Stimulated activated CD4-positive, alpha-beta T cell treated with anti-CD3 and anti-CD28 coated beads, Interleukin-2, amount 100 ng/mL, for 4 hours (primary cell): Measurements from ENCODE around the gene AZGP1.
"Not testable (repeated sequence)": the region's sequence is repeated elsewhere in the genome, so short reads cannot be mapped to it uniquely, and the experiment has no call there.

ENCODE experiments used
- DNase-seq: peaks from one replicate; pipeline ENCODE4 v3.0.0-alpha.2; 2020; ENCODE audit warnings: low read depth

Gene AZGP1

GRCh38 chr7:99950819-99951218 lies 25.0 kb downstream of the AZGP1 start:
- not testable (repeated sequence) for DNase-seq

GRCh38 chr7:99949645-99950228 lies 26.1 kb downstream of the AZGP1 start:
- DNase-seq: no peak

DNA sequence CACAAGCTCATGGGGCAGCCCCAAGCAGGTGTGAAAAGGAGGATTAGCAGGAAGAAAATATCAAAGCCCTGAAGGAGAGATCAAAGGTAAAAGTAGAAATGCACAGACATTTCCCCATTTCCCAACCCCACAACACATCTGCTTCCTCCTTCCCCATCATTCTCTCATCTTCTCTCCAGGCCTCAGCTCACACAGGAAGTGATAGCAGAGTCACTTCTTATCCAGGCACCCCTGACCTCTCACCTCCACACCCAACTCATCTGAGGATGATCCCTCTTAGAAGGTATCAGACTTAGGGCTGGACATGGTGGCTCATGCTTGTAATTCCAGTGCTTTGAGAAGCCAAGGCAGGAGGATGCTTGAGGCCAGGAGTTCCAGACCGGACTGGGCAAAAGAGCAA lies 28.2 kb downstream of the AZGP1 start:
- DNase-seq: no peak

DNA sequence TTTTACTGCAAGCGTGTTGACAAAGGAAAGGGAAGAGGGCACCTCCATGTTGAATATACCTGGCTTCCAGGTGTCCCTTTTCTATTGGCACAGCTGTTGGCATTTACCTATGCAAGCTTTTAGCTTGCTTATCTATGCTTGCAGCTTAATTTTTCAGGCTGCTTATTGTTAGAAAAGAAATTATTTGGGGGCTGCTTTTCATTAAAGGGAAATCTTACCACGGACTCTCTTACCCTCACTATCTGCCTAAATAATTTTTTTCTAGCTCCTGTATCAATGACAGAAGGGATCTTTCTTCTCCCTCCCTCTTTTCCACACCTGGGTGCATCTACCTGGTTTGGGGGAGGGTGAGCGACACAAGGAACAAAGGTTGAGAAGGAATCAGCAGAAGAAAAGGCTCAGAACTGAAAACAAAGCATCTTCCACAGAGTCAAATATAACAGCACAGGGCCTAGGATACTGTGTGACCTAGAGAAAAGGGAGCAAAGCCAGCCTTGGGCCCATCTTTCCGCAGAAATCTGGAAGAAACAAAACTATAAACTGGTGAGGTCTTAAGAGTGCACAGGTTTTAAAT lies 31.2 kb downstream of the AZGP1 start:
- no peak for DNase-seq

GRCh38 chr7:99943641-99944496 lies 32.0 kb downstream of the AZGP1 start:
- no peak for DNase-seq

GRCh38 chr7:99938296-99938695 lies 37.5 kb downstream of the AZGP1 start:
- no peak for DNase-seq

DNA sequence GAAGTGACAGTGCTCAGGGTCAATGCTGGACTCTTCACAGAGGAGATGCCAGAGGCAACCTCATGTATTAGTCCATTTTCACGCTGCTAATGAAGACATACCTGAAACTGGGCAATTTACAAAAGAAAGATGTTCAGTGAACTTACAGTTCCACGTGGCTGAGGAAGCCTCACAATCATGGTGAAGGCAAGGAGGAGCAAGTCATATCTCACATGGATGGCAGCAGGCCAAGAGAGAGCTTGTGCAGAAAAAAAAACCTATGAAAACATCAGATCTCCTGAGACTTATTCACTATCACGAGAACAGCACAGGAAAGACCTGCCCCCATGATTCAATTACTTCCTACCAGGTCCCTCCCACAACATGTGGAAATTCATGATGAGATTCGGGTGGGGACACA lies 40.8 kb downstream of the AZGP1 start:
- not testable (repeated sequence) for DNase-seq

GRCh38 chr7:99930376-99930775 lies 45.5 kb downstream of the AZGP1 start:
- no peak for DNase-seq

DNA sequence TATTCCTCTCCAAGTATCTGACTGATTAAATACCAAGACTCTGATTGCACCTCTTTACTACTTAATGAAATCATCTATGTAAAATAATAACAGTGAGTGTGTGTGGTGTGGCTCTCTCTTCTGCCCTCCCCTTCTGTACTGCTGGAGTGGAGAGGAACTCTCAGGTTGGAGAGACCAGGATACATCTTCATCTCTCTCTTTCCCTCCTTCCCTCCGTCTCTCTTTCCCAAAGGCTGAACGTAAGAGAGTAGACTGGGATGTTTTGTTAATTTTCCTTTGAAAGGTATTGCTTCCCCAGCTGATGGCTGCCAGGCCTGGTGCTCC lies 46.1 kb downstream of the AZGP1 start:
- DNase-seq: no peak

DNA sequence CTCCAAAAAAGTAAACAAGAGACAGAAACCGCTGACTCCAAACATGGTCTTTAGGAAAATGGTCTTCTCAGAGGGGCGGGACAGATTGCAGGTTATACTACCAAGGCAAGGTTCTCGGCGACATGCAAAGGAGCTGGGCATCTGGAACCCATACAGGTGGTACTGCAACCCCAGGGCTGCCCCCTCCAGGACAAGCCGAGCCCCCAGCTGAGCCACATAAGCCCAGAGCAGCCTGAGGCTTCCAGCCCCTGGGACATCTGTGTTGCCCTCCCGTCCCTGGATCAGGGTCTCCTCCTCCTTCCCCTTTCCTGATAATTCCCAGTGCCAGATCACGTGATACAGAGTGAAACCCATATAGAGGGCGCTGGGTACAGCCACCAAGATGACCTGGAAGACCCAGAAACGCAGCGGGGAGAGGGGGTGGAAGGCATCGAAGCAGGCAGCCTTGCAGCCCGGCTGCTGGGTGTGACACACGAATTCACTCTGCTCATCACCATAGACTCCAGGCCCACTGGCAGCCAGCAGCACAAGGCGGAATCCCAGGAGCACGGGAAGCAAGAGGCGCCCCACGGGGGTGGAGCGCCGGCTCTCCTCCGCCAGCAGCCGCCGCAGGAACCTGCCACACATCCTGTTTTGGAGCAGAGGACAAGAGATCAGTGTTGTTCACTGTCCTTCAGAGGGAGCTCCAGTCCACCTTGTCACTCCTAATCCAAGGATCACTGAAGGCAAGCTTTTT lies 46.7 kb downstream of the AZGP1 start, which contains the start of gene GJC3:
Gene GJC3 (minus strand): TSS at position 627 of the 736 bp plus-strand sequence. CDS start 0 bp downstream, at position 627.
- DNase-seq: peak; percentile 8

GRCh38 chr7:99928188-99928587 lies 47.6 kb downstream of the AZGP1 start:
- DNase-seq: no peak

DNA sequence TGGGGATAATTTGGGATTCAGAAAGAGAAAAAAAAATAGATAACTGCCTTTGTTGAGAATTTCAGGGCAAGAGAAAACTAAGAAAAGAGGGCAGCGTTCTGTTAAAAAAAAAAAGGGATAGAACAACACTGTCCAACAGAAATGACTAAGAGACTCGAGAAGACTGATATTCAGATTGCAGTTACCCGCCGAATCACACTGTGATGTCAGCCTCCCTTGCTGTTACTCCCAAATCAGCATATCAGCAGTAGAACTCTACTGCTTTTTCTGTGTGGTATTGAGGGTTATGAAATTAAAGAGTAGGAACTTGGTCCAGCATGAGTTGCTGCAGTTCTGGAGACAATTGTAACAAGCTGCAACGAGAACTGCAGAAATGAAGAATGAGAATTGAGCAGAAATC lies 48.3 kb downstream of the AZGP1 start:
- no peak for DNase-seq

GRCh38 chr7:99926321-99926720 lies 49.5 kb downstream of the AZGP1 start:
- DNase-seq: no peak

DNA sequence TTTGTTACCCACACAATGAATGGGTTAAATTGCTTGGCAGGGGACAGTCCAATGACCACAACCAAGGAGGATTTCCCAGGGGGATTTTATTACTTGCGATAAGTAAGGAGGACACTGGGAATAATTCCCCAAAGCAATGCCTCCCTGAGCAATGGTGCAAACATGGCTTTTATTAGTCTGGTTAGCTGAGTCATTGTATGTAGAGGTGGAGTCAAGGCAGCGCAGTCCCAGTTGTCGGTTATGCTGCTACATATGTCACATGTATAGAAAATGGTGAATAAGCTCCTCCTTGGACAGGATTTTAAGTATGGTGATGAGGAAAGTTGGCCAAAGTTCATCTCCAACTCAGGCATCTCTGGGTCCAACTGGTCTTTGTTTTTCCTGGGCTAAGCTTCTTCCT lies 52.6 kb downstream of the AZGP1 start:
- DNase-seq: no peak

GRCh38 chr7:99920149-99920548 lies 55.7 kb downstream of the AZGP1 start:
- DNase-seq: no peak

DNA sequence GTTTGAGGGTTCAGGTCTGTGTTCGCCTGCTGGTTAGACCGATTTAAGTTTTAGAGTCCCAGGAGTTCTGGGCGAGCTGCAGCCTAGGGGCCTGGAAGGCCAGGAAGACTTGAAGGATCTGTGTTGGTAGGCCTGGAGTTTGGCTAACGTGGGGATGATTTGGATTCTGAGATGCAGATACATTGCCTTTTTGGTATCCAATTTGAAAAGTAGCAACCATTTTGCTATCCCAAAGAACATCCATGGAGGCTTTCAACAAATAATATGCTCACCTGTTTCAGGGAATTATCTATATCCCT lies 56.1 kb downstream of the AZGP1 start:
- DNase-seq: no peak

DNA sequence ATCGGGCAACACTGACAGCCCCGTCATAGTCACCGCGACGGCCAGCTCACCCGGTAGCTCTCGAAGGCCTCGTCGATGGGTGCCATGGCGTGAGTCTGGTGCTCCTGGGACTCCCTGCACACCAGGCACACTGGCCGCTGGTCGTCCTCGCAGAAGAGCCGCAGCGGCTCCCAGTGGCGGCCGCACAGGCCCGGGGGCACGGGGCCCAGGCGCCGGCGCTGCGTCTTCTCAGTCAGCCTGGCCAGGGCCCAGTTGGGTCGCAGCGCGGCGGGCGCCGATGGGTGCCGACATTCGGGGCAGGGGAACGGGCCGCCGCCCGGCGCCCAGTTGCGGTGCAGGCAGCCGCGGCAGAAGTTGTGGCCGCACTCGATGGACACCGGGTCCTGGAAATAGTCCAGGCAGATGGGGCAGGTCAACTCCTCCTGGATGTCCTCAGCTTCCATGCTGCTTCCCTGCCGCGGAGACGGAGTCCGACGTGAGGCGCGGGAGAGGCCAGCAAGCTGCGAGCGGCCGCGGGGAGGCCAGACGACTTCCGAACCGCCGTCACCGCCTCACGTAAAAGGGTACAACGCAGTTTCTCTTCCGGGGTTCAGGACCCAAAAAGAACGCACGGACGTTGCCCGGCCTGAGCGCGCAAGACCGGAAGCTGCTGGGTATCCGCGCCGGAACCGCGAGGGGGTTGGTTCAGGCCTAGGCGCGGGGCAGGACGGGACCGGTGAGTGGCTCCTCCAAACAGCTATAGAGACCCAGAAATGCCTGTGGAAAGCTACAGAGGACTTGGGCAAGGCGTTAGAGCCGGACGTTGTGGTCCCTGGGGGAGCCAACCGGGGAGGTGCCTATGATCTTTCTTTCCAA lies 56.6 kb downstream of the AZGP1 start, which contains the start of gene TRIM4:
Gene TRIM4 (minus strand): TSS at position 572 of the 855 bp plus-strand sequence. CDS start 129 bp downstream, at position 443.
- peak; percentile 80 for DNase-seq
